ENCODE results near the gene ZFX. TPM values are rescaled to one million over a fixed set of nuclear protein-coding genes. Genes with fewer than 3 reads are reported as not detected.
"Not testable (repeated sequence)": the region's sequence is repeated elsewhere in the genome, so short reads cannot be mapped to it uniquely, and the experiment has no call there.

The ZFX gene
- polyA plus RNA-seq, 4 donors, result 28.1 to 31.5 (median 30.5) TPM

DNA sequence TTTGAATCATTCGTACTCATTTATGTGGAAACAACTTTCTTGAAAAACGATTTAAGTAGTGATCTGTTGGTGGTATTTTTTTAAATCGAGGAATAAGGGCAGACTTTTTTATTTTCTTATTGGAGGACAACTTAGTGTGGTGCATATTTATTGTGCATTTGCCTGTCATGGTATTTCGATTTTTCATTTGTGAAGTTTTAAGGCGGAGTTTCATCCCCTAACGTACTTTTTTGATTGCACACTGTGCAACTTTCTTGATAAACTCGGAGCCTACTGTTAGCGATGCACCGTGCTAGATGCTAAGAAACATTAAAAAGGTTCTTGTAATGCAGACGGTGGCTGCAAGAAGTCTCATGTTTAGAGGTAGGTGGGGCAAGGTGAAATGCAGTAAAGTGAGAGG is 1.4 kb downstream of the ZFX start:
- DNase-seq (ENCODE audit: low read depth in 4 of 4, low spot score in 3 of 4), result no peak

DNA sequence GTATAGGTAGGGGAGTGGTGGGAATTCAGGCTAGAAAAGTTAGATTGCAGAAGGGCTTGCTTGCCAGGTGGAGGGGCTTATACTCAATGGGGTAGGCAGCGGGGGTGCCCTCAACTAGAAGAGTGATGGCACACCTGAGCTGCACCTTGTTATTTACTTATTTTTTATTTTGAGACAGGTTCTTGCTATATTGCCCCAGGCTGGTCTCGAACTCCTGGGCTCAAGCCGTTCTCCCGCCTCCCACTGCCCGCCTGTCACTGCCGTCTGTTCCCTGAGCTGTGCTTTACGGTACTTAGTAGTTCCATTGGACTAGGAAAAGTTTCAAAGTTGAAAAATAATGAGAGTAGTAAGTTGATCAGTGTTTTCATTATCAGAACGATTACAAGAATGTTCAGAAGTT is 2.0 kb downstream of the ZFX start:
- no peak for DNase-seq (ENCODE audit: low read depth in 4 of 4, low spot score in 3 of 4)

DNA sequence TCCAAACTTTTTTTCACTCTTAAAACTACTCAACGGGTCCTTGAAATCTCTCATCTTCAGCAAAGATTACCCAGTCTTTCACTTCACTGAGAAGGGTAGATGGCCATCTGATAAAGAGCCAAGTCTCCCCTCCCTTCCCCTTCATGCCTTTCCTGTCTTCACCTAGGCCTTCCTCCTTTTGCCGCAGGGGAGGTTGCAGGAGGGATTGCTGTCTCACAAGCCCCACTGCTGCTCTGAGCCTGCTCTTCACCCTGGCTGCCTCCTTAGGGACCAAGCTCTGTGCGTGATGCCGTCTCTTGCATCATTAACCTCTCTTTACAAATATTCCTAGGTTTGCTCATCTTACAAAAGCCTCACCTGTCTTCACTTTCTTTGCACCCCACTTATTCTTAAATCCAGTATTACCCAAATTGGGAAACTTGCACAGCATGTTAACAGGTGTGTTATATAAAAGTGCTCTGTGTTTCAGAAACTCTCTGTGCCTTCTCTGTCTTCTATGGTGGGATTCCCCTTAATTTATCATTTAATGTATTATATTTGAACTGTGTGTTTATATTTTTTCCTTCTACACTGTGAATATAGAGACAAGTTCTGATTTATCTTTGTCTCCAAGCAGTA is 3.8 kb downstream of the ZFX start:
- DNase-seq (ENCODE audit: low read depth in 4 of 4, low spot score in 3 of 4), result no peak

DNA sequence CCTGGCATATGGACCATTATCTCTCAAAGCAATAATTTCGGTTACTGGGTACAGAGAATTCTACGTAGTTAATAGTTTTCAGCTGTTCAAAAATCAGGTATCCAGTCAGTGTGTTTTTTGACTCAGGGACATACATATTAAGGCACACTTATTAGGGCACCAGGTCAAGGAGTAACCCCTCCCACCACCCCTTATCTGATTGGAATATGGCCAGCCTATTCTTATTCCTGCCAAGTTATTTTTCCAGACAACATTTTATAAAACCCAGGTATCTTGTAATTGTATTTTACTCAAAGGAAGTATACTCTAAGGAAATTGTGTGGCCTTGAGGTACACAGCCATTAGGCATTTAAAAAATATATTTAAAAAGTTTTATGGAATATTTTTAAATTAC is 4.3 kb downstream of the ZFX start:
- no peak for DNase-seq (ENCODE audit: low read depth in 4 of 4, low spot score in 3 of 4)

DNA sequence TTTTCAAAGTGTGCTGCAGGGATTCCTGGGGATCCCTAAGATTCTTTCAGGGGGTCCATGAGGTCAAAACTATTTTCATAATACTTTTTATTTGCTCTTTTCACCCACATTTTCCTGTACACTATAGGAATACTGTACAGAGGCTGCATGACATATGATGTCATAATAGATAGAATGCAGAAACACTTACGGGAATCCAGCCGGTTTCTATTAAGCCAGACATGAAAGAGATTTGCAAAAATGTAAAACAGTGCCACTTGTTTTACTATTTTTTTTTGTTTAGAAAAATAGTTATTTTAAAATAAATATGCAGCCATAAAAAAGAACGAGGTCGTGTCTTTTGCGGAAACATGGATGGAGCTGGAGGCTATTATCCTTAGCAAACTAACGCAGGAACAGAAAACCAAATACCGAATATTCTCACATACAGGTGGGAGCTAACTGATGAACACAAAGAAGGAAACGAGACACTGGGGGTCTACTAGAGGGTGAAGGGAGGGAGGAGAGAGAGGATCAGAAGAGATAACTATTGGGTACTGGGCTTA is 5.0 kb downstream of the ZFX start:
- no peak for DNase-seq (ENCODE audit: low read depth in 4 of 4, low spot score in 3 of 4)

DNA sequence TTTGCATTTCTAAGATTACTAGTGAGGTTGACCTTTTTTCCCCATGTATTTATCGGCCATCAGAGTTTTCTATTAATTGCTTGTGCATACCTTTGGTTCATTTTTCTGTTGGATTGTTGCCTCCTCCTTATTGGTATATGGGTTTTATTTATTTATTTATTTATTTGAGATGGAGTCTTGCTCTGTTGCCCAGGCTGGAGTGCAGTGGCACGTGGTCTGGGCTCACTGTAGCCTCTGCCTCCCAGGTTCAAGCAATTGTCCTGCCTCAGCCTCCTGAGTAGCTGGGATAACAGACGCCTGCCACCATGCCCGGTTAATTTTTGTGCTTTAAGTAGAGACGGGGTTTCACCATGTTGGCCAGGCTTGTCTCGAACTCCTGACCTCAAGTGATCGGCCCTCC is 6.2 kb downstream of the ZFX start:
- not testable (repeated sequence) for DNase-seq (ENCODE audit: low read depth in 4 of 4, low spot score in 3 of 4)

DNA sequence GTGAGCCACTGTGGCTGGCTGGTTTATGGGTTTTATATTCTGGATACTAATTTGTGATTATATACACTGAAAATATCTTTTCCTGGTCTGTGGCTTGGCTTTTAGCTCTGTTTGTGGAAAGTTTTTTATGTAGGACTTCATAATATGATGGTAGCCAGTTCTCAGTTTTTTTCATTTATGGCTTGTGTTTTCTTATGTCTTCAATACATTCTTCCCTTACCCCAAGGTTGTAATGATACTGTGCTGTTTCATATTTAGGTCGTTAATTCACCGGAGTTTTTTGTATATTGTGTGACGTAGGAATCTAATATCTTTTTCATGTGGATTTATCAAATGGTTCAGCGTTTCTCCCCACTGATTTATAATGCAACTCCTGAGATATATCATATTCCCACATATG is 6.6 kb downstream of the ZFX start:
- no peak for DNase-seq (ENCODE audit: low read depth in 4 of 4, low spot score in 3 of 4)

DNA sequence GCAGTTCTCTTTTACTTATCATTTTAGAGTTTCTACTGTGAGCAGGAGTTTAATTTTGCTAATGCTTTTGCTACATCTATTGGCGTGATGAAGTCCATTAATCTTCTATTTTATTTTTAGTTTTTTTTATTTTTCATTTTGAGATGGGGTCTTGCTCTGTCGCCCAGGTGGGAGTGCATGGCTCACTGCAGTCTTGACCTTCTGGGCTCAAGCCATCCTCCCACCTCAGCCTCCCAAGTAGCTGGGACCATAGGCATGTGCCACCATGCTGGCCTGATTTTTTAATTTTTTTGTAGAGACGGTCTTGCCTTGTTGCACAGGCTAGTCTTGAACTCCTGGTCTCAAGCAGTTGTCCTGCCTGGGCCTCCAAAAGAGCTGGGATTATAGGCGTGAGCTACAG is 9.4 kb downstream of the ZFX start:
- DNase-seq (ENCODE audit: low read depth in 4 of 4, low spot score in 3 of 4), result no peak

DNA sequence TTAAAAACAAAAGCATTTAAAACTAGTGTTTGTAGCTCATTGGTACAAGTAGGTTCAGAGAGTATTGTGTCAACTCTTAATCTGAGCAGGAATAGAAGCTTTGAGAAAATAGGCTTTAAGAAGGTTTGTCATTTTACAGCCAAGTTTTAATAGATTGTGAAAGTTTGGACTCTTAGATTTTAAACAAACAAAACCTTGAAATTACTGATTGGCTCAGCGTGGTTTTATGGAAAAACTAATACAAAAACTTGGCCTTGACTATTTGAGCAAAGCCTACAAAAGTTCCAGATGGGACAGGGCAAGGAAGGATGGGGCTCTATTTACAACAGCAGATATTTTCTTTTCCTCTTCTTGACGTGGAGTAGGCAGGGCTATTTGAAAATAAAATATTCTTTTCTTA is 16.5 kb downstream of the ZFX start:
- DNase-seq (ENCODE audit: low read depth in 4 of 4, low spot score in 3 of 4), result no peak

DNA sequence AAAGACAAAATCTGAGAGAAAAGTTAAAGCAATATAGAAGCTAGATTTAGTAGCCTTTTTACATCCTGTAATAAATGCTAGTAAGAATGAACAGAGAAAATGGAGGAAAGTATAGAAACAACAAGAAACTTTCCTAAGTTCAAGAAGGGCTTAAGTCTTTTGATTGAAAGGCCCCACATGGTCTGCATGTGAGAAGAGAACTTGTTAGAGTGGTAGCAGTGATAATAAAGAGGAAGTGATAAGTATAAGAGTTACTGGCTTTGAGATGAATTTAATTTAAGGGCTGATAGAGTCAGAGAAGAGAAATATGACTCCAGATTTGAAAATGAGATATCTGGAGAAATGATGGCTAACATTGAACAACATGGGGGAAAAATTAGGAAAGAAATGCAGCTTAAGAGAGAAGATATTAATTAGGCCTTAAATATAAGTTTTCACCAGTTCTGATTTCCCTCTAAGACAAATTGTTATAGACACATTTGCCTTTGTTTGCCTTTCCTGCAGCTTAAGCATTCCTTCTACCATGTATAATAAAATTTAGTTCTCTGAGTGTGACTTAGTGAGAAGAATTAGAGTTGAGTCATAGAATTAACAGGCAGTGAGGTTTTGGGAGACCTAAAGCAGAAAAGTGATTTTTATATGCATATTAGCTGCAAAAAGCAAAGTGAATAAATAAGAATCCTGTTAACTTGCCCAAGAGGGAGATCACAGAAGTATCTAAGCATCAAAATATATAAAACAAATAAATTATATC is 18.4 kb downstream of the ZFX start:
- no peak for DNase-seq (ENCODE audit: low read depth in 4 of 4, low spot score in 3 of 4)

DNA sequence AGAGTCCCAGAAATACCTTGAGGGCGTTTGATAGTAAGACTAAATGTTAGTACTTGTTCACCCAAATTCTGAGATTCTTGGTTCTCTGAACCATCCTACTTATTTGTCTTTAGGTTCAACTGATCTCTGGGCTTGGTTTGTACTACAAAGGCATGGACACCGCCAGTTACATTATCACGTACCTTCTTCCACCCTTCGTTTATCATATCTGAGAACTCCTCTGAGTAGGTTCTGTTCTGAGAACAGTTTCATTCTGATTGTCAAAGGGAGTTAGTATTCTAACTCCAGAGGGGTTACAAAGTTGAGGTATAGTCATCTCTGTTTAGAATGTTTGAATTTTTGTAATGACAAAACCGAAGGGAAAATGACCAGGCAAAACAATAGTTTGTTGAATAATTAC is 19.3 kb downstream of the ZFX start:
- DNase-seq (ENCODE audit: low read depth in 4 of 4, low spot score in 3 of 4), result no peak

DNA sequence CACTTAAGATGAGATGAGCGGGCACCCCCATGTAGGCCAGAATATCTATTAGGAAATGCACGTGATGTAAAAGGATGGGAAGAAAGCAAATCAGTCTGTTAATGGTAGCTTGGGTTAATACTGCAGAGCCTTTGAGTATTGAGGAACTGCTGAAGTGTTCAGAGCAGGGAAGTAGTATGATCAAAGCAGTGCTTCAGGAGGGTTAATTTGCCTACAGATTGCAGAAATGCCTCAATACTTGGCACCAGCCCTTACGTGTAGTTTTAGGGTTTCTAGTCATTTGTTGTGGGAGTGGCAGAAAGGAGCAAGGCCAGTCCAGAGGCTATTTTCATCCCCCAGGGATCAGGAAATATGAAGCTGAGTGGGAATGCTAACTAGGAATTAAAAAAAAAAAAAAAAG is 19.7 kb downstream of the ZFX start:
- no peak for DNase-seq (ENCODE audit: low read depth in 4 of 4, low spot score in 3 of 4)

DNA sequence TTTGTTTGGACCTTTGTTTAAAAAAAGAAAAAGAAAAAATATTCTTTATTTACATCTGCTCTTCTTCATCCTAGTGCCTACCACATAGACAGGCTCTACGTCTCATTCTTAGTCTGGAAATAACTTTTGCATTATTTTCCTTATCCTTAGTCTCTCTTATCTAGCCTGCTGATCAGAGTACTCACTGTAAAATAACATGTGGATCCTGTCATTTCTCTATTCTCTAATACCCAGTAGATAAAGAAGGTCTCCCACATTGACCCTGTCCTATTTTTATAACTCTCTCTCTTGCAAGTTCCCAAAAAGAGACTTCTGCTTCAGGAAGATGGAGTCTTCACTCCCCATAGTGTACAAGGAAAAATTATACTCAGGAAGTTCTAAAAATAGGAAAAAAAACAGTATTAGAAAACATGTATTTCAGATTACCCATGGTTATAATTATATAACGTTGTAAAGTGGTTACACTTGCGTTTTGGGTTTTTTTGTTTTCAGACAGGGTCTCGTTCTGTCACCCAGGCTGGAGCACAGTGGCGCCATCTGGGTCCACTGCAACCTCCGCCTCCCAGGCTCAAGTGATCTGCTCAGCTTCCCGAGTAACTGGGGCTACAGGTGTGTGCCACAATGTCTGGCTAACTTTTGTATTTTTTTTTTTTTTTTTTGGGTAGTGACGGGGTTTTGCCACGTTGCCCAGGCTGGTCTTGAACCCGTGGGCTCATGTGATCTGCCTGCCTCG is 23.8 kb downstream of the ZFX start:
- DNase-seq (ENCODE audit: low read depth in 4 of 4, low spot score in 3 of 4), result no peak

DNA sequence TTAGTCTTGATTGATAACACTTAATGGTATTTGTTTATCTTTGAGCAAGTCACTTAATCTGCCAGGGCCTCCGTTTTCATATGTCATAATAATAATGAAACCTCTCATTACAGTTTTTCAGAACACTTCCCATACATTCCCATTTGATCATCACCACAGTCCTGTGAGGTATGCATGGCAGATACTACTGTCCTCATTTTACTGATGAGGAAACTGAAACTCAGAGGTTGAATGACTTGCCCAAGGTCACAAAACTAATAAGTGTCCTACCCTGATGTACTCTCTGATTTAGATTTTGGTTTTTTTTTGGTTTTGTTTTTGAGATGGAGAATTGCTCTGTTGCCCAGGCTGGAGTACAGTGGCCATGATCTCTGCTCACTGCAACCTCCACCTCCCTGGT is 25.7 kb downstream of the ZFX start:
- DNase-seq (ENCODE audit: low read depth in 4 of 4, low spot score in 3 of 4), result no peak

DNA sequence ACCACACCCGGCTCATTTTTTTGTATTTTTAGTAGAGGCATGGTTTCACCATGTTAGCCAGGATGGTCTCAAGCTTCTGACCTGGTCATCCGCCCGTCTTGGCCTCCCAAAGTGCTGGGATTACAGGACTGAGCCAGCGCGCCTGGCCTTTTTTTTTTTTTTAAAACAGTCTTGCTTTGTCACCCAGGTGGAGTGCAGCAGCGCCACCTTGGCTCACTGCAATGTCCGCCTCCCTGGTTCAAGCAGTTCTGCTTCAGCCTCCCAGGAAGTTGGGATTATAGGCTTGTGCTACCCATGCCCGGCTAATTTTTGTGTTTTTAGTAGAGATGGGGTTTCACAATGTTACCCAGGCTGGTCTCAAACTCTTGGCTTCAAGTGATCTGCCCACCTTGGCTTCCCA is 28.9 kb downstream of the ZFX start:
- DNase-seq (ENCODE audit: low read depth in 4 of 4, low spot score in 3 of 4), result no peak

DNA sequence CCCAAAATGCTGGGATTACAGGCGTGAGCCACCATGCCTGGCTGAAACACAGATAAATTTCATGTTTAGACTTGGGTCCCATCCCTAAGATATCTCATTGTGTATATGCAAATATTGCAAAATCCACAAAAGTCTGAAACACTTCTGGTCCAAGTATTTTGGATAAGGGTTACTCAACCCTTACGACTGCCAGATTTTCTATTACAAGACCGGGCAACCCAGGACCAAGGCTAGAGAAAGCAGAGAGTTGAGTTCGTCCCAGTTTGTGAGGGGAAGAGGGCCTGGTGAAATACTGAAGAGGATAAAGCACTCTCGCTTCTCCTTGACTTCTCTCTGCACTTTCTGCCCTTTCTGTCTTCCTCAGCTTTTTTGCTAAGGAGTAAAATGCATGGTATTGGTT is 34.5 kb downstream of the ZFX start:
- no peak for DNase-seq (ENCODE audit: low read depth in 4 of 4, low spot score in 3 of 4)

DNA sequence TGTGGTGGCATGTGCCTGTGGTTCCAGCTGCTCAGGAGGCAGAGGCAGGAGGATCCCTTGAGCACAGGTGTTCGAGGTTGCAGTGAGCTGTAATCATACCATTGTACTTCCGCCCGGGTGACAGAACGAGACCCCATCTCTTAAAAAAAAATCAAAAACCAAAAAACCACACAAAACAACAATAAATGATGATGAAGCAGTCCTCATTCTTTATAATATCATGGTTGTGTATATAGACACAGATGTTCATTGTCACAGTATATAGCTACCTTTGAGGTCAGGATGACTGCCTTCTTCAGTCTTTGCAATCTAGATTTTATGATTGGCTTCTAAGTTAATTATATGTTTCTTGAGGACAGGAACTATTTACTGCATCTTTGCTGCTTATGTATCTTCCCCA is 37.0 kb downstream of the ZFX start:
- no peak for DNase-seq (ENCODE audit: low read depth in 4 of 4, low spot score in 3 of 4)

DNA sequence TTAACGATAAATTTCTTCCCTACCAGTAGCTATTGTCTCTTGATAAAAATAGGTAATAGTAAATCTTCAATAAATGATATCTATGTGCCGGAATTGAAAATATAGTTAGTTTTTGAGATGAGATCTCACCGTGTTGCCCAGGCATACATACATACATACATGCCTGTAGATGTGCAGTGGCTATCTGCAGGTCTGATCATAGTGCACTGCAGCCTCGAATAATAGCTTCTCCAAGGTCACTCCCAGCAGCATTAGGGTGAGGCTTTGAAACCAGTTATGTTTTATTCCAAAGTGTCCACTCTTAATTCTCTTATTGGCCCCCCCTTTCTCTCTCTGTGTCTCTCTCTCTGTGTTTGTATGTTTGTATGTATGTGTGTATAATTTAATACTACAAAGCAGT is 37.5 kb downstream of the ZFX start:
- no peak for DNase-seq (ENCODE audit: low read depth in 4 of 4, low spot score in 3 of 4)

DNA sequence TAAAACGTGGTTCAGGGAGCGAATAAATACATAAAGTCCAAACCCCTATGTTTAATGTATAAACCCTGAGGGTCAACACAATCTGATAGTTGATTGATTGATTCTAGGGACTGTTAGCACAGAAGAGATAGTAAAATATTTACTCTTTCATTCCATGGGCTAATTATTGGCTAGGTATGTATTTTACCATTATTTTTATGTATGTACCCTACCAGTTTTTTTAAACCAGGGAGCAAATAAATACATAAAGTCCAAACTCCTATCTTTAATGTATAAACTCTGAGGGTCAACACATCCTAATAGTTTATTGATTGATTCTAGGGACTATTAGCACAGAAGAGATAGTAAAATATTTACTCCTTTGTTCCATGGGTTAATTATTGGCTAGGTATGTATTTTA is 40.0 kb downstream of the ZFX start:
- no peak for DNase-seq (ENCODE audit: low read depth in 4 of 4, low spot score in 3 of 4)

DNA sequence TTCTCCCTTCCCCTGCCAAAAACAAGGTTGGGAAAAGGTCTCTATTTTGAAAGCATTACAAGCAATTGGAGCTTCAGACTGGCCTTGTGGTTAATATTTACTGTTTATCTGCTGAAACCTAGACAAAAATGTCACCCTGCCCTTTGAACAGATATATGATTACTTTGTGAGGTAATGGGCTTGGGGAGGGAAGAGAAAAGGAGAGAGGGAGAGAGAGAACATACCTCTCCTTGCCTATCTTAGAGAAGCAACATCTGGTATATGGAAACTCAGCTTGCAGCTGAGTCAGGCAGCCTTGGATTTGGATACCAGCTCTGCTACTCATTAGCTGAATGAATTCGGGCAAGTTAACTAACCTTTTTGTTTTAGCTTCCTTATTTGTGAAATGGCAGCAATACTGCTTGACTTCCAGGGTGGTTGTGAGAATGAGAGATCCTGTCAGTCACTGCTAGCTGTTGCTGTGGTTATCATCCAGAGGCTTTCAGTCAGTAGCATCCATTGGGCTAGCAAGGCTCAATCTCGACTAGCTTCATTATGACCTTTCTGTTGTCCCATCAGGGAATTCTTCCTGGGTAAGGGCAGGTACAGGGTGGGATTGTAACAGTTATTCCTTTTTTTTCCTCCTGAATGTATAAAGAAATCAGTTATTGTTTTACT is 41.1 kb downstream of the ZFX start:
- no peak for DNase-seq (ENCODE audit: low read depth in 4 of 4, low spot score in 3 of 4)

DNA sequence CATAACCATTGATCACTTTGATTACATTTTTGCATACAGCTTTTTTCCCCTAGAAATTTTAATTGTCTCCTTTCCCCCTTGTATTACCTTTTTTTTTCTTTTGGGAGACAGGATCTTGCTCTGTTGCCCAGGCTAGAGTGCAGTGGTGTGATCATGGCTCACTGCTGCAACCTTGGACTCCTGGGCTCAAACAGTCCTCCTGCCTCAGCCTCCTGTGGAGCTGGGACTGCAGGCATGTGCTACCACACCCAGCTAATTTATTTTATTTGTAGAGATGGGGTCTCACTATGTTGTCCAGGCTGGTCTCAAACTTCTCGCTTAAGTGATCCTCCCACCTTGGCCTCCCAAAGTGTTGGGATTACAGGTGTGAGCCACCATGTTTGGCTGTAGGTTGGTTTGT is 47.0 kb downstream of the ZFX start:
- DNase-seq (ENCODE audit: low read depth in 4 of 4, low spot score in 3 of 4), result no peak

Measured in left renal pelvis (tissue), 4 donors.